Ishikawa (cell line): ENCODE data around the gene DYNC1LI2.

Source experiments
- CEBPB ChIP-seq: IDR thresholded peaks from 2 replicates; pipeline ENCODE4 v1.6.1; 2012
- CREB1 ChIP-seq: IDR thresholded peaks from 2 replicates; pipeline ENCODE4 v1.6.1; 2012; ENCODE audit warnings: low read depth
- EGR1 ChIP-seq: IDR thresholded peaks from 2 replicates; pipeline ENCODE4 v1.6.1; 2012
- EP300 ChIP-seq: IDR thresholded peaks from 2 replicates; pipeline ENCODE4 v1.6.1; 2012; ENCODE audit warnings: borderline replicate concordance
- FOXM1 ChIP-seq: IDR thresholded peaks from 2 replicates; pipeline ENCODE4 v1.6.1; 2012; ENCODE audit warnings: low read depth, borderline replicate concordance
- MAX ChIP-seq: IDR thresholded peaks from 2 replicates; pipeline ENCODE4 v1.6.1; 2012
- NFIC ChIP-seq: IDR thresholded peaks from 2 replicates; pipeline ENCODE4 v1.6.1; 2012
- RAD21 ChIP-seq: IDR thresholded peaks from 2 replicates; pipeline ENCODE4 v1.6.1; 2012; ENCODE audit warnings: low read depth
- REST ChIP-seq: IDR thresholded peaks from 2 replicates; pipeline ENCODE4 v1.6.1; 2012; ENCODE audit warnings: low read depth, mild to moderate bottlenecking
- TAF1 ChIP-seq: IDR thresholded peaks from 2 replicates; pipeline ENCODE4 v1.6.1; 2012; ENCODE audit warnings: low read depth, mild to moderate bottlenecking
- TCF12 ChIP-seq: IDR thresholded peaks from 2 replicates; pipeline ENCODE4 v1.6.1; 2012; ENCODE audit warnings: low read depth
- TEAD4 ChIP-seq: IDR thresholded peaks from 2 replicates; pipeline ENCODE4 v1.6.1; 2012
- USF1 ChIP-seq: IDR thresholded peaks from 2 replicates; pipeline ENCODE4 v1.6.1; 2012
- YY1 ChIP-seq: IDR thresholded peaks from 2 replicates; pipeline ENCODE4 v1.6.1; 2012; ENCODE audit warnings: low read depth
- ZBTB7A ChIP-seq: IDR thresholded peaks from 2 replicates; pipeline ENCODE4 v1.6.1; 2012; ENCODE audit warnings: low read depth

Gene DYNC1LI2

GRCh38 chr16:66728804-66729203 lies 22.6 kb downstream of the DYNC1LI2 start:
- TF ChIP-seq NFIC (no peak), USF1 (no peak), MAX (no peak), YY1 (no peak), CREB1 (no peak), ZBTB7A (no peak), REST (no peak), TCF12 (no peak), EP300 (no peak), CEBPB (no peak), EGR1 (no peak)

- TF ChIP-seq RAD21 (peak; percentile 44; the same call in 1 of the 2 replicates), USF1 (no peak)
These were observed 23.2 kb downstream of the DYNC1LI2 start for GRCh38 chr16:66728117-66728787.

GRCh38 chr16:66720766-66721165 lies 30.6 kb downstream of the DYNC1LI2 start:
- TF ChIP-seq FOXM1 (no peak), EGR1 (no peak), MAX (no peak), RAD21 (no peak), TAF1 (no peak), EP300 (no peak), NFIC (no peak), USF1 (no peak), CEBPB (no peak), REST (no peak), TEAD4 (no peak), YY1 (no peak), ZBTB7A (no peak)

GRCh38 chr16:66719246-66719645 lies 32.2 kb downstream of the DYNC1LI2 start:
- no peak for TF ChIP-seq NFIC
- no peak for TF ChIP-seq ZBTB7A
- TF ChIP-seq YY1 = no peak
- no peak for TF ChIP-seq MAX

GRCh38 chr16:66717776-66718175 lies 33.6 kb downstream of the DYNC1LI2 start:
- no peak for TF ChIP-seq FOXM1
- TF ChIP-seq REST = no peak
- no peak for TF ChIP-seq TCF12
- TF ChIP-seq CREB1 = no peak
- TF ChIP-seq EP300 = no peak
- TF ChIP-seq NFIC = no peak
- no peak for TF ChIP-seq TEAD4
- no peak for TF ChIP-seq RAD21
- no peak for TF ChIP-seq YY1
